SKM-1 (cell line): Measurements from ENCODE around the gene ZNF574.
"Not testable (repeated sequence)": the region's sequence is repeated elsewhere in the genome, so short reads cannot be mapped to it uniquely, and the experiment has no call there.

Experiments
- DNase-seq: peaks from one replicate; lab custom pipeline; 2025; ENCODE audit not compliant: unreplicated experiment; lab: John Stamatoyannopoulos, UW

ZNF574 gene

GRCh38 chr19:42098781-42099180 is 22.8 kb downstream of the ZNF574 start:
- no peak for DNase-seq

DNA sequence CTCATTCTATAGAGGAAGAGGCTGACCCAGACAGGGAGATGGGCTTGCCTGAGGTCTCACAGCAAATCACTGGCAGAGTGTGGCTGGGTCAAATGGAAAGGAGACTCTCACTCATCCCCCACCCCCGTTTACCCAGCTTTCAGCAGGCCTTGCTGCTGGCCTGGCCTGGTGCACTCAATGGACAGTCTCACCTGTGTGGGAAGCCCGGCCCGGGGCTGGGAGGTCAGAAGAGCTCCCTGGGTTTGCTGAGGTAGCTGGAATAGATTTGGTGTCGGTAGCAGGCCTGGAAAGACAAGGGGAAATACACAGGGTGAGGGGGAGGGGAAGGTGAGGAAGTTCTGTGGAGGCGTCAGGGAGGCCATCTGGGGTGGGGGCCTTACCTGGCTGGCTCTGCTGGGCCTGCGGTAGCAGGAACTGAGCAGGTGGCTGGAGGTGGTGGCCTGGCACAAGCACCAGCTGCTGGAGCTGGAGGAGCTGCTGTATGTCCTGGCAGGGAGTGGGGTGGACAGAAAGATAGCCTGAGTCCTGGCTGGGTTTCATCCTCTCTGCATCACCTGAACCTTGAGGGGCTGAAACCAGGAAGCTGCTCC is 23.5 kb downstream of the ZNF574 start:
- DNase-seq: no peak

GRCh38 chr19:42100241-42100640 is 24.3 kb downstream of the ZNF574 start:
- not testable (repeated sequence) for DNase-seq

DNA sequence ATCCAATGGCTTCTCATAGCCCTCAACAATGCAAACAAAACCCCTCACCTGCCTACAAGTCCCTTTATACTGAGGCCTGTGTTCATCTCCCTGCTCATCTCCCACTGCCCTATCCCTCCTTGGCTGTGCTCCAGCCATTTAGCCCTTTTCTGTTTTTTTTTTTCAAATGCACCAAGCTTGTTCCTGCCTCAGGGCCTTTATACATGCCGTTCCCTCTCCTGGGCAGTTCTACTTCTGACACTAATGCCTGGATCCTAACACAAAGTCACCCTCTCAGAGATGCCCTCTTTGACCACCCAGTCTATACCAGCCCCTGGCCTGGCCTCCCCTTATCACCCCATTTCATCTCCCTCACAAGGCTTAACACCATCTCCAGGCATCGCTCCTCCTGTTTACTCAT is 26.9 kb downstream of the ZNF574 start:
- no peak for DNase-seq

- DNase-seq: no peak
Observed at GRCh38 chr19:42105368-42105767, 29.4 kb downstream of the ZNF574 start.

DNA sequence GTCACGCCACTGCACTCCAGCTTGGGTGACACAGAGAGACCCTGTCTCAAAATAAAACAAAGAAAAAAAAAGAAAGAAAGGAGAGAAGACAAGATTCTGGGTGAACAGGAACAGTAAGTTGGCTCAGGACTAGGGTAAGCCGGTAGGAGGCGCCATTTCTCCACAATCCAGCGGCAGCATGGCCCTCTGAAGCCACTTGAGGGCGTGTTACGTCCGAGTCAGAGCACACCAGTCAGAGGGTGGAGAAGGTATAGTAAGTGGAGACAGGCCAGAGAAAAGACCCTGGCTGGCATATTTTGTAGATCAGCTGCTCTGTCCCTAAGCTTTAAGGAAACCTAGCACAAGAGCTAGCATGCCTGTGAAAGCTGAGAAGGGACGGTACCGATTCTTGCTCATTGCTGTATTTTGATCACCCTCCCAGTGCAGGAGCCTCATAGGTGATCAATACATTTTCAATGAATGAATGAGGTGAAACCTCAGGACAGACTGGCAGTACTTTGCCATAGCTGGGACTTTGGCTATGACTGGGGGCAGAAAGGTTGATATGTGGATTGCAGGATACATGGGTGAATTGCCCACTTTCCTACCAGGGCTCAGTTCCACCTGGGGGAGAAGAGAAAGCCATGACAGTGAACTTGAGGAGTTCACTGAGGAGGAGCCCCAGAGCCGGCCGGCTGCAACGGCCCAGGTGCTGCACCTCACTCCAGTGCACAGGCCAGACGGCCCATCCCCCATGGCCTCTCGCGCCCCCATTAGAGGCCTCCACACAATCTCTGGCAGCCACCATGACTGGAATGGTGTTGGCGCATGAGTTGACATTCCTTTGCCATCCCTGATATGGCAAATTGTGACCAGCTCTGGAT is 32.8 kb downstream of the ZNF574 start:
- no peak for DNase-seq

GRCh38 chr19:42109896-42110295 is 33.9 kb downstream of the ZNF574 start:
- no peak for DNase-seq

- DNase-seq: no peak
Observed at GRCh38 chr19:42110658-42111057, 34.7 kb downstream of the ZNF574 start.

DNA sequence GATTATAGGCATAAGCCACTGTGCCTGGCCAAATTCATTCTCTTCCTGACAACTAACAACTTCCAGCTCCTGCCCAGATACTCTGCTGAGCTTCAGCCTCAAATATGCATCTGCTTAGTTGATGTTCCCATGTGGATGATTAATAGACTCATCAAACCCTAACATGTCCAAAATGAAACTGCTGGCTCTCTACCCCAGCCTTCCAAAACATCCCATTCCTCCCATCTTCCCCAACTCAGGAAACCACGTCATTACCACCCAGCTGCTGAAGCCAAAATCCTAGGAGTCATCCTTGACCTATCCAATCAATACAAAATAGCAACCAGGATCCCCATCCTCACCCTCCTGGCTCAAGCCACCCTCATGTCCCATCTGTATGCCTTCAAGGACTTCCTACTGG is 35.4 kb downstream of the ZNF574 start:
- no peak for DNase-seq

DNA sequence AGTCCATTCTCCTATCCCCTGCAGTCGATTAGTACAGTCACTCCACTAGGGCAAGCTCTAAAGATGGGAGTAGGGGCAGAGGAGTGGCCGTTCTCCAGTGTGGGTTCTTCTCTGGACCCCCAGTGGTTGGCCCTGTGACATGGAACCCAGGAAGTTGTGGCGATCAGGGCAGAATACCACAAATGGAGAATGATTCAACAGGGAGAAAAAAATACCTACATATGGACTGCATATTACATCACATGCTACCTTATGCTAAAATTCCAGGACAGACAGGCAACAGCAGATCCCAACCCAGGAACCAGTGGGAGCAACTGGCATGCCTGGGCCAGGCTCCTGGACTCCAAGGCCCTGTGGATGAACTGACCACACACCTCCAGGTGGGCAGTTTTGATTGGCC is 35.8 kb downstream of the ZNF574 start:
- no peak for DNase-seq

DNA sequence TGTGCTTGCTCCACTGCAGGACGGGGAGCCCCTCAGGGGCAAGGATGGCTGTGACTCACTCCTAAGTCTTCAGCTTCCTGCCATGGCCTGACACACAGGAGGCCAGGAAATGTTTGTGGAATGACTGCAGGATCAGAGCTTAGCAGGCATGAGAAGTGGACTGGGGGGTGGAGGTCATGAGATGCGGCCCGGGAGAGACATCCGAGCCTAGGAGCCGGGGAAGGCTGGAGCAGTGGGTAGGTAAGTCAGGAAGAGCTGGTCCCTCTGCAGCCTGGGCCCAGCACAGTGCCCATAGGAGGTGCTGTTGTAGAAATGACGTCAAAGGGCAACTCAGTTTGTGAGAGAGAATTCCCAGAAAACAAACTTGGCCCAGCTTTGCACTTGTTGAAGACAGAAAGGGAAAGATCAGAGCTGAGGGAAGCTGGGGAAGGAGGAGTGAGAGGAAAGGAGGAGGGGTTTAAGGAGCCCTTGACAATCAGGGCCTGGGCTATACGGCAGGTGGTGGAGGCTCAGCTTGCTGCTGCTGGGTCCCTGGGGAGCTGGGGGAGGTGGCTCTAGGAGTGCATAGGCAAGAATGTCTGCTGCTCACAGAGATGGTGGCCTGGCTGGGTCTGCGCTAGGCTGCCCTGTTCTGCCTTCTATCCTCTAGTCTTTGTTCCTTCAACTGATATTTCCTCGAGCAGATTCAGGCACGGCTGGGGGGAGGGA is 37.8 kb downstream of the ZNF574 start:
- no peak for DNase-seq

- no peak for DNase-seq
Observed at GRCh38 chr19:42114412-42114811, 38.4 kb downstream of the ZNF574 start.

- DNase-seq: no peak
Observed at GRCh38 chr19:42115219-42115618, 39.3 kb downstream of the ZNF574 start.

DNA sequence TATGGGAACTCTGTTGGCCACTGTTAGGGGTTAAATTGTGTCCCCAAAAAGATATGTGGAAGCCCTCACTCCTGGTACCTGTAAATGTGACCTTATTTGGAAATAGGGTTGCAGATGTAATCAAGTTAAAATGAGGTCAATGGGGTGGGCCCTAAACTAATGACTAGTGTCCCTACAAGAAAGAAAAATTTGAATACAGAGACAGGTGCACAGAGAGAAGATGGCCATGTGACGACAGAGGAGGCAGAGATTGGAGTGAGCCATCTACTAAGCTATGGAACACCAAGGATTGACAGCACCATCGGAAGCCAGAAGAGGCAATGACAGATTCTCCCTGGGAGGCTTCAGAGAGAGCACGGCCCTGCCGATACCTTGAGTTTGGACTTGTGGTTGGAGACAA is 39.7 kb downstream of the ZNF574 start:
- no peak for DNase-seq

DNA sequence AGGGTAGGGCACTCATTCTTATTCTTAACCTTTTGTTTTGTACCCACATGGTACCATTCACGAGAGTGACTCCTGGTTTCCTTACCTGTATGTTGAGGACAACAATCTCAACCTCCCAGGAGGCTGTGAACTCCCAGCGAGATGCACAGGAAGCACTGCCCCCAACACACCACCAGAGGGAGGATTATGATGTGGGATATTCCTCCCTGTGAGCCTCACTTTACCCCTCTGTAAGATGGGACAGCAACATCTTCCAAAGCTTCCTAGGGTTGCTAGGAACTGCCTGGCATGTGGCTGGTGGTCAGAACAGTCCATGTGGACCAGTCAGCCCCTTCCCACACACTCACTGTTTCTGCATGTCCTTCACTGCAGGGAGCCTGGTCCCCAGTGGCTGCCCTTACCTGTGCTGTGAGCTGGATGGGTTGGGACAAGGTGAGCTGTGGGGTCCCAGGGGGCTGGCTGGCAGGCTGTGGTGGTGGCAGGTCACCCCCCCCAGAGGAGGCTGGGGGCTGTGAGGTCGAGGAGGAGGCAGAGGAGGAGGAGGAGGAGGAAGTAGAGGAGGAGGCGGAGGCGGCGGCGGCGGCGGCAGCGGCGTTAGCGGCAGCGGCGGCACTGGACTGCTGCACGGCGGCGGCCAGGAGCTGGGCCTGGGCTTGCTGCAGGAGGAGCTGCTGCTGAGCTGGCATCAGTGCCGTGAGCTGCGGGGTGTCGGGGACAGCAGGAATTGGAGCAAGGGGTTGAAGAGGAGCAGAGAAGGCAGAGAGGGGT is 40.5 kb downstream of the ZNF574 start:
- no peak for DNase-seq

GRCh38 chr19:42117076-42117475 is 41.1 kb downstream of the ZNF574 start:
- no peak for DNase-seq

DNA sequence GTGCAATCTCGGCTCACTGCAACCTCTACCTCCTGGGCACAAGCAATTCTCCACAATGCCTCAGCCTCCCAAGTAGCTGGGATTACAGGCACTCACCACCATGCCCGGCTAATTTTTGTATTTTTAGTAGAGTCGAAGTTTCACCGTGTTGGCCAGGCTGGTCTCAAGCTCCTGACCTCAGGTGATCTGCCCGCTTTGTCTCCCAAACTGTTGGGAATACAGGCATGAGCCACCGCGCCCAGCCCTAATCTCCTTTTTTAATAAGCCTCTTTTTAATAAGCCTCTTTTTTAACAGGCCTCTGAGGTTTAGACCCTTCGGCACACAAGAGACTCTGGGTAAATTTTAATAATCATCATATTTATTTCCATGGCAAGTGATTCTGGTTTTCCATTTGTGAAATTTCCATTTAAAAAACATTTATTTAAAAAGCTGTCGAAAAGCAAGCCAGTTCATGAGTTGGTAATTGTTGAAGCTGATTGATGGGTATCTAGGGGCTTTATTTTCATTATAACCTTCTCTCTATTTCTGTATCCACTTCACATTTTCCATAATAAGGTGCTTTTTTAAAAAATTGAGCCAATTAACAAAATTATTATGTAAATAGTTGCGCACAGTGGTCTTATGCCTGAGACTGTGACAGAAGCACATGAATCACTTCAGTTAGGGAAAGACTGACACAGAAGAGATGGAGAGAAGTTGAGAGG is 44.5 kb downstream of the ZNF574 start:
- DNase-seq: no peak

DNA sequence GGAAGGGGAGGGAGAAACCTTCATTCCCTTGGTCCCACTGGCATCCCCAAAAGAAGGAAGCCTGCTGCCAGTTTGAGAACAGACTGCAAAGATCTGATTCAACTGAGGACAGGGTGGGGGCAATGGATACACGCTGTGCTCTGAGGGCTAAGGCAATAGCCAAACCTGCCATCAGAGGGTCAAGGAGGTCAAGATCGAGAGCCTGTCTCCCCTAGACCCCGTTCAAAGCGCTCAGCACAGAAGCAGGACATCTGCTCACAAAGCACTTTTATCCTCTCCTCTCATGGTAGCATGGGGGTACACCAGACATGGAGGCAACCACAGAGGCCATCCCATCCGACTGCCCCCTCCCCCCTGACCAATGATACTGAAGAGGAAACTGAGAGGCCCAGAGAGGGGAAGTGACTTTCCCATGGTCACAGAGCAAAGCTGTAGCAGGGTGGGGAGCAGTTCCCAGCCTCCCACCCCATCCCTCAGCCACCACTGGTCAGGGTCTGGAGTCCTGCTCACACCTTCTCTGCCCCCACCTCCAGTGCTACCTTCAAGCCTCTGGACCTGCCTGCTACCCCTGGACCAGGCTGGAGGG is 45.2 kb downstream of the ZNF574 start:
- DNase-seq: no peak

GRCh38 chr19:42121656-42122069 is 45.7 kb downstream of the ZNF574 start:
- no peak for DNase-seq
